ENCODE data around the gene TUT1.

The TUT1 gene

GRCh38 chr11:62580959-62581715 is 10.2 kb downstream of the TUT1 start:
- TF ChIP-seq CTCF (conservative IDR thresholded peaks at IDR 0.05; ENCODE audit: low read depth, low read length): no peak
- Histone ChIP-seq H3K36me3 (ENCODE audit: insufficient read depth) (no peaks in the 10 kb centered on the region), H3K4me1 (ENCODE audit: low read depth, poor library complexity, severe bottlenecking) (no peaks in the 10 kb centered on the region), H3K4me2 (no peak overlapping the region), H2AFZ (ENCODE audit: low read depth) (no peak overlapping the region), H4K20me1 (ENCODE audit: insufficient read depth) (no peaks in the 10 kb centered on the region), H3K9ac (no peak overlapping the region), H3K27me3 (ENCODE audit: insufficient read depth, low read depth) (no peaks in the 10 kb centered on the region), H3K27ac (no peak overlapping the region), H3K4me3 (IDR thresholded peaks at IDR 0.05; ENCODE audit: insufficient read depth, low read depth, low read length) (no peak overlapping the region), H3K79me2 (ENCODE audit: insufficient read depth, low read depth) (no peaks in the 10 kb centered on the region)

- Histone ChIP-seq H2AFZ (ENCODE audit: low read depth) (no peak overlapping the region), H3K27me3 (ENCODE audit: insufficient read depth, low read depth) (no peaks in the 10 kb centered on the region), H3K4me2 (no peak overlapping the region), H3K4me1 (ENCODE audit: low read depth, poor library complexity, severe bottlenecking) (peaks cover 6% of the 10 kb centered on the region), H3K9ac (no peak overlapping the region), H4K20me1 (ENCODE audit: insufficient read depth) (no peaks in the 10 kb centered on the region), H3K79me2 (ENCODE audit: insufficient read depth, low read depth) (no peaks in the 10 kb centered on the region), H3K36me3 (ENCODE audit: insufficient read depth) (0 out of 2 replicates have a peak, but pooled peaks cover 4% of the 10 kb centered on the region), H3K27ac (no peak overlapping the region), H3K4me3 (IDR thresholded peaks at IDR 0.05; ENCODE audit: insufficient read depth, low read depth, low read length) (no peak overlapping the region)
- no peak for TF ChIP-seq CTCF (conservative IDR thresholded peaks at IDR 0.05; ENCODE audit: low read depth, low read length)
Observed at GRCh38 chr11:62579252-62579651, 12.1 kb downstream of the TUT1 start.

- Histone ChIP-seq H2AFZ (ENCODE audit: low read depth) (no peak overlapping the region), H3K4me1 (ENCODE audit: low read depth, poor library complexity, severe bottlenecking) (peaks cover 7% of the 10 kb centered on the region), H3K36me3 (ENCODE audit: insufficient read depth) (0 out of 2 replicates have a peak, but pooled peaks cover 4% of the 10 kb centered on the region), H3K4me3 (IDR thresholded peaks at IDR 0.05; ENCODE audit: insufficient read depth, low read depth, low read length) (no peak overlapping the region), H3K27ac (no peak overlapping the region), H4K20me1 (ENCODE audit: insufficient read depth) (no peaks in the 10 kb centered on the region), H3K4me2 (no peak overlapping the region), H3K27me3 (ENCODE audit: insufficient read depth, low read depth) (no peaks in the 10 kb centered on the region), H3K79me2 (ENCODE audit: insufficient read depth, low read depth) (peaks cover 1% of the 10 kb centered on the region; the same call in 1 of the 2 replicates), H3K9ac (no peak overlapping the region)
- TF ChIP-seq CTCF (conservative IDR thresholded peaks at IDR 0.05; ENCODE audit: low read depth, low read length): no peak
Observed at GRCh38 chr11:62578541-62578940, 12.8 kb downstream of the TUT1 start.

- Histone ChIP-seq H4K20me1 (ENCODE audit: insufficient read depth) (no peaks in the 10 kb centered on the region), H3K4me3 (IDR thresholded peaks at IDR 0.05; ENCODE audit: insufficient read depth, low read depth, low read length) (no peak overlapping the region), H3K79me2 (ENCODE audit: insufficient read depth, low read depth) (peaks cover 15% of the 10 kb centered on the region), H3K36me3 (ENCODE audit: insufficient read depth) (peaks cover 4% of the 10 kb centered on the region; the same call in 1 of the 2 replicates), H3K4me2 (no peak overlapping the region), H2AFZ (ENCODE audit: low read depth) (no peak overlapping the region), H3K4me1 (ENCODE audit: low read depth, poor library complexity, severe bottlenecking) (peaks cover 13% of the 10 kb centered on the region), H3K9ac (no peak overlapping the region), H3K27me3 (ENCODE audit: insufficient read depth, low read depth) (no peaks in the 10 kb centered on the region), H3K27ac (no peak overlapping the region)
- TF ChIP-seq CTCF (conservative IDR thresholded peaks at IDR 0.05; ENCODE audit: low read depth, low read length): no peak
Observed at GRCh38 chr11:62577046-62577714, 14.1 kb downstream of the TUT1 start.

Measured in KMS-11 (cell line).